ENCODE data around the gene HHIP.

HHIP gene

GRCh38 chr4:144645631-144646522, at the start of gene HHIP:
HHIP (plus strand) TSS chr4:144646156; CDS start chr4:144646676, 520 bp downstream.
- DNase-seq = peak; percentile 7

- no peak for DNase-seq
Measured at GRCh38 chr4:144597171-144597570, 48.8 kb upstream of the HHIP start.

- no peak for DNase-seq
Measured at GRCh38 chr4:144599621-144600020, 46.3 kb upstream of the HHIP start.

GRCh38 chr4:144611850-144612249, 34.1 kb upstream of the HHIP start:
- DNase-seq = no peak

- DNase-seq = no peak
Measured at GRCh38 chr4:144614850-144615585, 30.9 kb upstream of the HHIP start.

- DNase-seq = no peak
Measured at GRCh38 chr4:144621681-144622080, 24.3 kb upstream of the HHIP start.

- no peak for DNase-seq
Measured at GRCh38 chr4:144627663-144628076, 18.3 kb upstream of the HHIP start.

- no peak for DNase-seq
Measured at GRCh38 chr4:144633215-144633614, 12.7 kb upstream of the HHIP start.

GRCh38 chr4:144634978-144635747, 10.8 kb upstream of the HHIP start:
- DNase-seq = no peak

- no peak for DNase-seq
Measured at GRCh38 chr4:144644368-144645101, 1.4 kb upstream of the HHIP start.

- no peak for DNase-seq
Measured at GRCh38 chr4:144645102-144645630, 790 bp upstream of the HHIP start.

- DNase-seq = no peak
Measured at GRCh38 chr4:144646523-144647094, 653 bp downstream of the HHIP start.

- no peak for DNase-seq
Measured at GRCh38 chr4:144647095-144647561, 1.2 kb downstream of the HHIP start.

GRCh38 chr4:144647590-144647989, 1.6 kb downstream of the HHIP start:
- no peak for DNase-seq

- no peak for DNase-seq
Measured at GRCh38 chr4:144648042-144648441, 2.1 kb downstream of the HHIP start.

GRCh38 chr4:144649646-144650045, 3.7 kb downstream of the HHIP start:
- peak; percentile 92 for DNase-seq

- DNase-seq = peak; percentile 4
Measured at GRCh38 chr4:144650311-144651005, 4.5 kb downstream of the HHIP start.

- no peak for DNase-seq
Measured at GRCh38 chr4:144653781-144654545, 8.0 kb downstream of the HHIP start.

- no peak for DNase-seq
Measured at GRCh38 chr4:144655491-144655890, 9.5 kb downstream of the HHIP start.

- no peak for DNase-seq
Measured at GRCh38 chr4:144656850-144657249, 10.9 kb downstream of the HHIP start.

Data from SHP77 treated with DMSO at 0.1 percent for 48 hours (cell line).